ENCODE data around the gene OR2H1. TPM values are rescaled to one million over a fixed set of nuclear protein-coding genes. Genes with fewer than 3 reads are reported as not detected.

Gene OR2H1
- total RNA-seq, 2 donors from 2014 or later, result not detected

GRCh38 chr6:29424168-29424567, 32.8 kb upstream of the OR2H1 start:
- no peak overlapping the region for H3K4me3 Mint-ChIP-seq
- DNase-seq, result no peak
- H3K36me3 ChIP-seq (ENCODE audit: control insufficient read depth, insufficient read depth, low read length), result no peaks in the 10 kb centered on the region
- no peaks in the 10 kb centered on the region for H3K27me3 Mint-ChIP-seq (ENCODE audit: insufficient read depth)
- no peak overlapping the region for H3K27ac Mint-ChIP-seq
- H3K36me3 Mint-ChIP-seq (ENCODE audit: low read depth), result no peaks in the 10 kb centered on the region
- no peak overlapping the region for H3K27ac ChIP-seq (ENCODE audit: low read depth, low read length)
- H3K4me1 ChIP-seq (ENCODE audit: control insufficient read depth, insufficient read depth, low read length), result no peaks in the 10 kb centered on the region
- H3K9me3 Mint-ChIP-seq, result no peaks in the 10 kb centered on the region
- H3K27me3 ChIP-seq (ENCODE audit: control insufficient read depth, insufficient read depth, low read length, poor library complexity, severe bottlenecking), result no peaks in the 10 kb centered on the region
- 90 to 97% methylated on average over 2 of the region's 2 CpGs for WGBS, 2 experiments (ENCODE audit: insufficient coverage in 1 of 2, insufficient read length in 1 of 2)
- H3K4me3 ChIP-seq (ENCODE audit: low read length), result no peak overlapping the region
- TF ChIP-seq, protein P1, sequence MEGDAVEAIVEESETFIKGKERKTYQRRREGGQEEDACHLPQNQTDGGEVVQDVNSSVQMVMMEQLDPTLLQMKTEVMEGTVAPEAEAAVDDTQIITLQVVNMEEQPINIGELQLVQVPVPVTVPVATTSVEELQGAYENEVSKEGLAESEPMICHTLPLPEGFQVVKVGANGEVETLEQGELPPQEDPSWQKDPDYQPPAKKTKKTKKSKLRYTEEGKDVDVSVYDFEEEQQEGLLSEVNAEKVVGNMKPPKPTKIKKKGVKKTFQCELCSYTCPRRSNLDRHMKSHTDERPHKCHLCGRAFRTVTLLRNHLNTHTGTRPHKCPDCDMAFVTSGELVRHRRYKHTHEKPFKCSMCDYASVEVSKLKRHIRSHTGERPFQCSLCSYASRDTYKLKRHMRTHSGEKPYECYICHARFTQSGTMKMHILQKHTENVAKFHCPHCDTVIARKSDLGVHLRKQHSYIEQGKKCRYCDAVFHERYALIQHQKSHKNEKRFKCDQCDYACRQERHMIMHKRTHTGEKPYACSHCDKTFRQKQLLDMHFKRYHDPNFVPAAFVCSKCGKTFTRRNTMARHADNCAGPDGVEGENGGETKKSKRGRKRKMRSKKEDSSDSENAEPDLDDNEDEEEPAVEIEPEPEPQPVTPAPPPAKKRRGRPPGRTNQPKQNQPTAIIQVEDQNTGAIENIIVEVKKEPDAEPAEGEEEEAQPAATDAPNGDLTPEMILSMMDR (conservative IDR thresholded peaks at IDR 0.05), result no peak
- no peaks in the 10 kb centered on the region for H3K9me3 ChIP-seq (ENCODE audit: control insufficient read depth, low read length)
- no peaks in the 10 kb centered on the region for H3K4me1 Mint-ChIP-seq
- H3K9ac ChIP-seq (ENCODE audit: extremely low read depth, low read length, poor library complexity, severe bottlenecking), result no peak overlapping the region

DNA sequence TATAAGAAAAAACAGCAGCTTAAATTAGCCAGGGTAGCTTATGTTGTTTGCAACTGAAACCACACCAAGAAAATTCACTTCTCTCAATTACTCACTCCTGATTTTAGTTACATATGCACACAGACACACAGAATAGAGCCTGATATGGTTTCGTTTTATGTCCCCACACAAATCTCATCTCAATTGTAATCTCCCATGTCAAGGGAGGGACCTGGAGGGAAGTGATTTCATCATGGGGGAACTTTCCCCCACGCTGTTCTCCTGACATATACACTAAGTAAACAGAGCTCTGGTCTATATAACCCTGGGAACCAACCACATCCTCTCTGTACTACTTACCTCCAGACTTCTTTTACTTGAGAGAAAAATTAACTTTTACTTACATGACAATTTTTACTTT, 32.4 kb upstream of the OR2H1 start:
- H3K4me3 ChIP-seq (ENCODE audit: low read length), result no peak overlapping the region
- no peaks in the 10 kb centered on the region for H3K36me3 ChIP-seq (ENCODE audit: control insufficient read depth, insufficient read depth, low read length)
- H3K27ac Mint-ChIP-seq, result no peak overlapping the region
- no peak overlapping the region for H3K27ac ChIP-seq (ENCODE audit: low read depth, low read length)
- no peak overlapping the region for H3K9ac ChIP-seq (ENCODE audit: extremely low read depth, low read length, poor library complexity, severe bottlenecking)
- H3K9me3 ChIP-seq (ENCODE audit: control insufficient read depth, low read length), result no peaks in the 10 kb centered on the region
- H3K4me1 ChIP-seq (ENCODE audit: control insufficient read depth, insufficient read depth, low read length), result no peaks in the 10 kb centered on the region
- H3K27me3 Mint-ChIP-seq (ENCODE audit: insufficient read depth), result no peaks in the 10 kb centered on the region
- TF ChIP-seq, protein P1 (conservative IDR thresholded peaks at IDR 0.05), result no peak
- 91% methylated on average over 2 of the region's 2 CpGs; no CpG with 5 or more reads in 1 of the 2 experiments for WGBS, 2 experiments (ENCODE audit: insufficient coverage in 1 of 2, insufficient read length in 1 of 2)
- H3K9me3 Mint-ChIP-seq, result no peaks in the 10 kb centered on the region
- H3K27me3 ChIP-seq (ENCODE audit: control insufficient read depth, insufficient read depth, low read length, poor library complexity, severe bottlenecking), result no peaks in the 10 kb centered on the region
- H3K4me1 Mint-ChIP-seq, result no peaks in the 10 kb centered on the region
- H3K4me3 Mint-ChIP-seq, result no peak overlapping the region
- no peak for DNase-seq
- H3K36me3 Mint-ChIP-seq (ENCODE audit: low read depth), result no peaks in the 10 kb centered on the region

GRCh38 chr6:29425075-29425474, 31.9 kb upstream of the OR2H1 start:
- Mint-ChIP-seq H3K4me3 (no peak overlapping the region), H3K27me3 (ENCODE audit: insufficient read depth) (no peaks in the 10 kb centered on the region), H3K36me3 (ENCODE audit: low read depth) (no peaks in the 10 kb centered on the region), H3K9me3 (no peaks in the 10 kb centered on the region), H3K27ac (no peak overlapping the region), H3K4me1 (no peaks in the 10 kb centered on the region)
- H3K9ac ChIP-seq (ENCODE audit: extremely low read depth, low read length, poor library complexity, severe bottlenecking), result no peak overlapping the region
- H3K27me3 ChIP-seq (ENCODE audit: control insufficient read depth, insufficient read depth, low read length, poor library complexity, severe bottlenecking), result no peaks in the 10 kb centered on the region
- no peaks in the 10 kb centered on the region for H3K9me3 ChIP-seq (ENCODE audit: control insufficient read depth, low read length)
- no peaks in the 10 kb centered on the region for H3K36me3 ChIP-seq (ENCODE audit: control insufficient read depth, insufficient read depth, low read length)
- H3K4me3 ChIP-seq (ENCODE audit: low read length), result no peak overlapping the region
- no peak for DNase-seq
- no CpG with 5 or more reads among the region's 1 CpG for WGBS, 2 experiments (ENCODE audit: insufficient coverage in 1 of 2, insufficient read length in 1 of 2)
- TF ChIP-seq, protein P1 (conservative IDR thresholded peaks at IDR 0.05), result no peak
- no peak overlapping the region for H3K27ac ChIP-seq (ENCODE audit: low read depth, low read length)
- no peaks in the 10 kb centered on the region for H3K4me1 ChIP-seq (ENCODE audit: control insufficient read depth, insufficient read depth, low read length)
